ENCODE results near the gene WNT7B.

Gene WNT7B

GRCh38 chr22:45893516-45893915 lies 83.4 kb downstream of the WNT7B start:
- ATAC-seq, result no peak
- TF ChIP-seq TOX (CRISPR knock-in tag; IDR thresholded peaks at IDR 0.05; ENCODE audit: borderline replicate concordance) (no peak), PATZ1 (CRISPR knock-in tag; IDR thresholded peaks at IDR 0.05; ENCODE audit: borderline replicate concordance) (no peak), ISL1 (CRISPR knock-in tag; IDR thresholded peaks at IDR 0.05) (no peak), POU6F1 (CRISPR knock-in tag; IDR thresholded peaks at IDR 0.05; ENCODE audit: borderline replicate concordance, low read depth) (no peak)

GRCh38 chr22:45892681-45893461 lies 84.1 kb downstream of the WNT7B start:
- TF ChIP-seq SNAI2 (CRISPR knock-in tag; IDR thresholded peaks at IDR 0.05) (no peak), CREB5 (CRISPR knock-in tag; IDR thresholded peaks at IDR 0.05; ENCODE audit: low read depth) (no peak), ZNF8 (CRISPR knock-in tag; IDR thresholded peaks at IDR 0.05) (no peak), PPARA (CRISPR knock-in tag; IDR thresholded peaks at IDR 0.05; ENCODE audit: borderline replicate concordance) (no peak), ARNTL (CRISPR knock-in tag; IDR thresholded peaks at IDR 0.05; ENCODE audit: borderline replicate concordance, low read depth) (no peak), GLIS3 (CRISPR knock-in tag; IDR thresholded peaks at IDR 0.05) (no peak)
- ATAC-seq, result no peak

GRCh38 chr22:45891996-45892621 lies 84.9 kb downstream of the WNT7B start:
- no peak for ATAC-seq
- TF ChIP-seq ZNF70 (CRISPR knock-in tag; IDR thresholded peaks at IDR 0.05), result no peak

GRCh38 chr22:45891471-45891995 lies 85.4 kb downstream of the WNT7B start:
- ATAC-seq, result no peak
- TF ChIP-seq SNAI2 (CRISPR knock-in tag; IDR thresholded peaks at IDR 0.05), result no peak
- TF ChIP-seq TSHZ2 (CRISPR knock-in tag; IDR thresholded peaks at IDR 0.05), result no peak
- no peak for TF ChIP-seq ZNF70 (CRISPR knock-in tag; IDR thresholded peaks at IDR 0.05)
- TF ChIP-seq RARB (CRISPR knock-in tag; IDR thresholded peaks at IDR 0.05), result no peak
- TF ChIP-seq GLIS3 (CRISPR knock-in tag; IDR thresholded peaks at IDR 0.05), result no peak
- TF ChIP-seq BACH2 (CRISPR knock-in tag; IDR thresholded peaks at IDR 0.05; ENCODE audit: borderline replicate concordance), result no peak
- TF ChIP-seq PATZ1 (CRISPR knock-in tag; IDR thresholded peaks at IDR 0.05; ENCODE audit: borderline replicate concordance), result no peak
- no peak for TF ChIP-seq ARNTL (CRISPR knock-in tag; IDR thresholded peaks at IDR 0.05; ENCODE audit: borderline replicate concordance, low read depth)
- TF ChIP-seq ZFP3 (CRISPR knock-in tag; IDR thresholded peaks at IDR 0.05), result no peak
- no peak for TF ChIP-seq CREB5 (CRISPR knock-in tag; IDR thresholded peaks at IDR 0.05; ENCODE audit: low read depth)
- no peak for TF ChIP-seq OSR1 (CRISPR knock-in tag; IDR thresholded peaks at IDR 0.05)
- TF ChIP-seq ZFP30 (CRISPR knock-in tag; IDR thresholded peaks at IDR 0.05), result no peak
- no peak for TF ChIP-seq ESRRG (CRISPR knock-in tag; IDR thresholded peaks at IDR 0.05)
- no peak for TF ChIP-seq TOX (CRISPR knock-in tag; IDR thresholded peaks at IDR 0.05; ENCODE audit: borderline replicate concordance)
- TF ChIP-seq ISL1 (CRISPR knock-in tag; IDR thresholded peaks at IDR 0.05), result no peak
- no peak for TF ChIP-seq TCF4 (CRISPR knock-in tag; IDR thresholded peaks at IDR 0.05; ENCODE audit: borderline replicate concordance)
- TF ChIP-seq CSRNP3 (CRISPR knock-in tag; IDR thresholded peaks at IDR 0.05), result no peak
- no peak for TF ChIP-seq CSDC2 (CRISPR knock-in tag; IDR thresholded peaks at IDR 0.05)
- TF ChIP-seq ZNF8 (CRISPR knock-in tag; IDR thresholded peaks at IDR 0.05), result no peak
- no peak for TF ChIP-seq PPARA (CRISPR knock-in tag; IDR thresholded peaks at IDR 0.05; ENCODE audit: borderline replicate concordance)
